Measurements from ENCODE around the gene CHRNB4.

GRCh38 chr15:78680431-78681075 is 39.5 kb upstream of the CHRNB4 start:
- no peak for TF ChIP-seq POLR2AphosphoS5 (IDR thresholded peaks at IDR 0.05; ENCODE audit: low read depth, low read length)
- no peak for TF ChIP-seq REST (IDR thresholded peaks at IDR 0.05; ENCODE audit: insufficient read depth in 1 of 2, low read depth in 2 of 2, low read length in 2 of 2)
- TF ChIP-seq SIN3A (IDR thresholded peaks at IDR 0.05; ENCODE audit: borderline replicate concordance, insufficient read depth, low read length): no peak
- no peak for TF ChIP-seq FOXP2 (optimal IDR thresholded peaks at IDR 0.05; ENCODE audit: borderline replicate concordance, extremely low read depth, extremely low read length, insufficient read depth)
- no peak for TF ChIP-seq TAF1 (IDR thresholded peaks at IDR 0.05; ENCODE audit: borderline replicate concordance, insufficient read depth, low read length)

Measured in PFSK-1 (cell line).